Activated naive CD8-positive, alpha-beta T cell treated with anti-CD3 and anti-CD28 coated beads, Interleukin-2, amount 50 U/mL, for 24 hours (primary cell): ENCODE measurements around the gene SURF4.
A peak's percentile ranks its signal among the peaks of the same experiment; 100 is the strongest.
"Not testable (repeated sequence)": the region's sequence is repeated elsewhere in the genome, so short reads cannot be mapped to it uniquely, and the experiment has no call there.

Experiments used
- ATAC-seq: fragments of 150-1000 bp; cut with Tn5 transposase; one replicate; pipeline ENCODE4 v1.10.0; 2021
- DNase-seq: peaks from one replicate; pipeline ENCODE4 v3.0.0; 2021
- H3K27ac Mint-ChIP-seq: one replicate; pipeline ENCODE4 v1.8.0; 2021; ENCODE audit warnings: mild to moderate bottlenecking, mixed read lengths
- H3K27me3 Mint-ChIP-seq: one replicate; pipeline ENCODE4 v1.8.0; 2021; ENCODE audit warnings: mixed read lengths
- H3K36me3 Mint-ChIP-seq: one replicate; pipeline ENCODE4 v1.8.0; 2021; ENCODE audit warnings: low read depth, mixed read lengths
- H3K4me1 Mint-ChIP-seq: one replicate; pipeline ENCODE4 v1.8.0; 2021; ENCODE audit warnings: mixed read lengths
- H3K4me3 Mint-ChIP-seq: one replicate; pipeline ENCODE4 v1.8.0; 2021; ENCODE audit warnings: mild to moderate bottlenecking, moderate library complexity, mixed read lengths
- H3K9me3 Mint-ChIP-seq: one replicate; pipeline ENCODE4 v1.8.0; 2021; ENCODE audit warnings: mixed read lengths

SURF4 gene

DNA sequence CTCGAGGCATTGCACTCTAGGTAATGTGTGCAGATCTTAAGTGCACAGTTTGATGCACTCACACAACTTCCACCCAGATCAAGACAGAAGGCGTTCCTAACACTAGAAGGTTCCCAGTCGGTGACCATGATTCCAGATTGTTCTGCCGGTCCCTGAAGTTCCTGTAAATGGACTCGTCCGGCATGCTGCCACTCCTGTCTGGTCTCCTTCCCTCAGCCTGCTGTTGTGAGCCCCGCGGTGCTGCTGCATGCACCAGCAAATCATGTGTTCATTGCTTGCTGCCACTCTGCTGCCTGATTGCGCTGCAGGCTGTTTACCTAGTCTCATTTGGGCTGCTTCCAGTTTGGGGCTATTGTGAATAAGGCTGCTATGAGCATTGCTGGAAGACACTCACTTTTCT, 11.8 kb upstream of the SURF4 start:
- Mint-ChIP-seq H3K4me3 (no peak overlapping the region), H3K4me1 (no peaks in the 10 kb centered on the region), H3K27me3 (peaks cover 3% of the 10 kb centered on the region), H3K9me3 (no peaks in the 10 kb centered on the region), H3K27ac (no peak overlapping the region), H3K36me3 (no peaks in the 10 kb centered on the region)
- no peak for DNase-seq
- no peak for ATAC-seq

DNA sequence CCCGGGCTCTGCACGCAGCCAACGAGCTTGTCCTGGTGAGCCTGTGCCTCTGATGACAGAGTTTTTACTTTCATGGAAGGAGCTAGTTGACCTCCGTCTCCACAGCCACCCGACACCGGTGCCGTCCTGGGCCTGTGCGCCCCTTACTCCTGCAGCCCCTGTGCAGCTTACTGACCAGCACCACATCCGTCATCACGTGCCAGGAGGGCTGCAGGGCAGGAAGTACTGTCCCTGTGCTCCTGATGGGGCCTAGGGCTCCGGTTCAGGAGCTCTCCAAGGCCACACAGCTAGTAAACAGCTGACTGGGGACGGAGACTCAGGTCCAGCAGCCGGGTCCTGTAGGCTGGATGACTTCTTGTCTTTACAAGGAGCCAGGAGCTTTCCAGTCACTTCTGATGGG, 10.5 kb upstream of the SURF4 start:
- DNase-seq (no peak), ATAC-seq (no peak)
- no peak overlapping the region for H3K27ac Mint-ChIP-seq
- H3K4me3 Mint-ChIP-seq = no peak overlapping the region
- peaks cover 3% of the 10 kb centered on the region for H3K27me3 Mint-ChIP-seq
- H3K36me3 Mint-ChIP-seq = no peaks in the 10 kb centered on the region
- H3K4me1 Mint-ChIP-seq = no peaks in the 10 kb centered on the region
- no peaks in the 10 kb centered on the region for H3K9me3 Mint-ChIP-seq

DNA sequence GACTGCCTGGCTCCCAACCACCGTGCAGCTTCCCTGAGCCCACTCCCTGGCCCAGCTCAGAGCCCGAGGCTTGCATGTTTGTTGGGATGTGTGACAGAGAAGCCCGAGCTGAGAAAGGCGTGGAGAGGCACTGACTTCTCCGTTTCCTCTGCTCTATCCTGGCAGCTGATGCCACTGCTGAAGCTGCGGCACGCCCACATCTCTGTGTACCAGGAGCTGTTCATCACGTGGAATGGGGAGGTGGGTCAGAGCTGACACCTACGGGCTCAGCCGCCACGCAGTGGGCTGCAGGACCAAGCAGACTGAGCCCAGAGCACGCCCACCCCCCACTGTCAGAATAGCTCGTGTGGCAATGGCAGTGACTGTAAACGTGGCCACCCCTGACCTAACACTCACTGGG, 9.6 kb upstream of the SURF4 start:
- ATAC-seq = no peak
- DNase-seq = no peak
- no peaks in the 10 kb centered on the region for H3K36me3 Mint-ChIP-seq
- H3K9me3 Mint-ChIP-seq = no peaks in the 10 kb centered on the region
- H3K27me3 Mint-ChIP-seq = peaks cover 3% of the 10 kb centered on the region
- H3K4me1 Mint-ChIP-seq = no peaks in the 10 kb centered on the region
- no peak overlapping the region for H3K4me3 Mint-ChIP-seq
- no peak overlapping the region for H3K27ac Mint-ChIP-seq

DNA sequence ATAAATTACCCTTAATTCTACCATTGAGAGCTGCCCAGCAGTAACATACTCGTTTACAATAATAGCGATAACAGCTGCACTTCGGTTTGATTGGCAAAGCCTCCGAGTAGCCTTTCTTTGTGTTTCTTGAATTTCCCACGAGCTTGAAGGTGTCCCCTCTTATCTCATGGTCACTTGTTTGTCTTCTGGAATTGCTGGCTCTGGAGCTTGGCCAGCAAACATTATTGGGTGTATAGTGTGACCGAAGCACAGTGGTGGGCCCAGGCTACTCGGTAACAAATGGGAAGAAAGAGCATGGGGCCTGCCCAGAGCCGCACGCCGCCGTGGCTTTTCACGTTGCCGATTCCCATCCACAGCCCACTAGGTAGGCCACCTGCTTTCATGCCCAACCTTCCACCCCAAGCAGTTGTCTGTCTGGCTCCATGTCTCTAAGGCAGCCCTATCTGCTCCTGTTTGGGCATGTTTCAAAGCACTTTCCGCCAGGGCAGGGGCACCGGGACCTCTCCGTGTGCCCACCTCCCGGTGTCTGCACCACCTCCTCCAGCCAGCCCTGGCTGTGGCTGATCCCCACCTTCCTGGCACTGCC, 9.0 kb upstream of the SURF4 start:
- H3K9me3 Mint-ChIP-seq = no peaks in the 10 kb centered on the region
- H3K27ac Mint-ChIP-seq = no peak overlapping the region
- H3K4me3 Mint-ChIP-seq = no peak overlapping the region
- no peaks in the 10 kb centered on the region for H3K4me1 Mint-ChIP-seq
- peaks cover 2% of the 10 kb centered on the region for H3K27me3 Mint-ChIP-seq
- no peaks in the 10 kb centered on the region for H3K36me3 Mint-ChIP-seq
- DNase-seq (no peak), ATAC-seq (no peak)

DNA sequence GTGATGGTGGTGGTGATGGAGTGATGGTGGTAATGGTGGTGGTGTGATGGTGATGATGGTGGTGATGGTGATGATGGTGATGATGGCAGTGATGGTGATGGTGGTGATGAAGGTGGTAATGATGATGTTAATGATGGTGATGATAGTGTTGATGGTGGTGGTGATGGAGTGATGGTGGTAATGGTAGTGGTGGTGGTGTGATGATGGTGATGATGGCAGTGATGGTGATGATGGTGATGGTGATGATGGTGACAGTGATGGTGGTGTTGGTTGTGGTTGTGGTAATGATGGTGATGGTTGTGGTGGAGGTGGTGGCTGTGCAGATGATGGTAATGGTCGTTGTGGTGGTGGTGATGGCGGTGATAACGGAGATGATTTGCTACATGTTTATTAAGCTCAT, 7.6 kb upstream of the SURF4 start:
- DNase-seq (no peak), ATAC-seq (no peak)
- no peaks in the 10 kb centered on the region for H3K27me3 Mint-ChIP-seq
- no peak overlapping the region for H3K4me3 Mint-ChIP-seq
- no peaks in the 10 kb centered on the region for H3K9me3 Mint-ChIP-seq
- no peaks in the 10 kb centered on the region for H3K36me3 Mint-ChIP-seq
- H3K4me1 Mint-ChIP-seq = no peaks in the 10 kb centered on the region
- H3K27ac Mint-ChIP-seq = no peak overlapping the region

DNA sequence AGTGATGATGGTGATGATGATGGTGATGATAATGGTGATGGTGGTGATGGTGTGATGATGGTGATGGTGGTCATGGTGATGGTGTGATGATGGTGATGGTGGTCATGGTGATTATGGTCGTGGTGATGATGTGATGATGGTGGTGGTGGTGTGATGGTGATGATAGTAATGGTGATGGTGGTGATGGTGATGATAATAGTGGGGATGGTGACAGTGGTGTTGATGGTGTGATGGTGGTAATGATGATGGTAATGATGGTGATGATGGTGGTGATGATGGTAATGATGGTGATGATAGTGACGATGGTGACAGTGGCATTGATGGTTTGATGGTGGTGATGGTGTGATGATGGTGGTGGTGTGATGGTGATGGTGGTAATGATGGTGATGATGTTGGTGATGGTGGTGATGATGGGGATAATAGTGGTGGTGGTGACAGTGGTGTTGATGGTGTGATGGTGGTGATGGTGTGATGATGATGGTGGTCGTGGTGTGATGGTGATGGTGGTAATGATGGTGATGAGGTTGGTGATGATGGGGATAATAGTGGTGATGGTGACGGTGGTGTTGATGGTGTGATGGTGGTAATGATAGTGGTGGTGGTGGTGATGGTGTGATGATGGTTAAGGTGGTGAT, 6.8 kb upstream of the SURF4 start:
- ATAC-seq = no peak
- no peak overlapping the region for H3K27ac Mint-ChIP-seq
- H3K4me3 Mint-ChIP-seq = no peak overlapping the region
- DNase-seq = no peak
- no peaks in the 10 kb centered on the region for H3K36me3 Mint-ChIP-seq
- H3K27me3 Mint-ChIP-seq = no peaks in the 10 kb centered on the region
- H3K9me3 Mint-ChIP-seq = no peaks in the 10 kb centered on the region
- H3K4me1 Mint-ChIP-seq = no peaks in the 10 kb centered on the region

DNA sequence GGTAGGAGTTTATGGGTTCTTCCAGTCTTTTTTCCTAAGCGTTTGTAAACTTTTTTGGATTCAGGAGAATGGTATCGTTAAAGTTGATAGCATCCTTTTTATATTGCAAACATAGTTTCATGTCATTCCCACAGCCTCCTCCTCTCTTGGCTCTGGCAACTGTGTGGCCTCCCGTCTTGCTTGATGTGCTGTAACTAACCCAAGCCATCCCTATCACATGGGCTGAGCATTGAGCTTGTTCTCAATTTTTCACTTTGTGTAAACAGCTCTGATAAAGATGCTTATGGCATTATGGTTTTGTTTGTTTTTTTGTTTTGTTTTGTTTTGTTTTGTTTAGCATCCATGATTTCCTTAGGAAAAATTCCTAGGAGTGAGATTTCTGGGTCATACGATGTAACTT, 4.9 kb upstream of the SURF4 start:
- DNase-seq = no peak
- Mint-ChIP-seq H3K4me1 (peaks cover 5% of the 10 kb centered on the region), H3K27ac (no peak overlapping the region), H3K27me3 (peaks cover 2% of the 10 kb centered on the region), H3K36me3 (no peaks in the 10 kb centered on the region), H3K9me3 (no peaks in the 10 kb centered on the region), H3K4me3 (no peak overlapping the region)
- no peak for ATAC-seq

DNA sequence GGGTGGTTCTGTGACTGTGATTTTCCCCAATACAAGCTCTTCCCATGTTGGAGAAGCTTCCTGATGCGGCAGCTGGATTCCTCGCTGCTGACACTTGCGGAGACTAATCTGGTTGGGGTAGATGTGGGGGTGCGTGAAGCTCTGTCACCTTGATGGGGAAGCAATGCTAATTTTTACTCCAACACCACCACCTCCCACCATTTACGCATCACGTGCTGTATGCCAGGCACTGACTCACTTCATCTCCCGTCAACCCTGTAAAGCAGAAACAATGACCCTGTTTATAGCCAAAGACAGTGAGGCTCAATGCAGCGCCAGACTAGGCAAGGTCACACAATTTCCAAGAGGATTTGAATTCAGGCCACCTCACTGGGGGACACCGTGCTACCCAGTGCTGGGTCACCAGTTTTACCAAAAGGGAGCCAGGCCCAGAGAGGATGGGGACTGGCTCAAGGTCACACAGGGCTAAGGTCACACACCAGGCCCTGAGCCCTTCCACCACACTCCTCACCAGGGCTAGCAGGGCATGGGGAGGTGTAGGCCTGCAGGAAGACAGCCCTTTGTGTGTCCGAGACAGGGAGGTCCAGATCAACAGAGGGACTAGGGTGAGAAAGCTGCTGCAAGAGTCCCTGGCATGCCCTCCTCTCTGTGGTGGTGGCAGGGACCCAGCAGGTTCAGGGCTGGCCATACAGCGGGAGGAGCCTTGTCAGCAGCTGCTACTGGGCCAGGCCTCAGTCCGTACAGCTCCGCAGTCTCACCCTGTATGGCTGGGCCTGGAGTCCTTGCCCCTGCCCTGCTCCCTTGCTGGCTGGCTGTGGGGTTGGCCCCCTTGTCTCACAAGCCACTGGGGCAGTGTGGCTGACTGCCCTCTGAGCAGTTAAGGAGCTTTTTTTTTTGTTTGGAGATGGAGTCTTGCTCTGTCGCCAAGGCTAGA, 3.6 kb upstream of the SURF4 start:
- H3K4me3 Mint-ChIP-seq = no peak overlapping the region
- H3K36me3 Mint-ChIP-seq = peaks cover 8% of the 10 kb centered on the region
- no peaks in the 10 kb centered on the region for H3K9me3 Mint-ChIP-seq
- H3K27me3 Mint-ChIP-seq = peaks cover 2% of the 10 kb centered on the region
- DNase-seq = no peak
- no peak for ATAC-seq
- no peak overlapping the region for H3K27ac Mint-ChIP-seq
- H3K4me1 Mint-ChIP-seq = peaks cover 10% of the 10 kb centered on the region

DNA sequence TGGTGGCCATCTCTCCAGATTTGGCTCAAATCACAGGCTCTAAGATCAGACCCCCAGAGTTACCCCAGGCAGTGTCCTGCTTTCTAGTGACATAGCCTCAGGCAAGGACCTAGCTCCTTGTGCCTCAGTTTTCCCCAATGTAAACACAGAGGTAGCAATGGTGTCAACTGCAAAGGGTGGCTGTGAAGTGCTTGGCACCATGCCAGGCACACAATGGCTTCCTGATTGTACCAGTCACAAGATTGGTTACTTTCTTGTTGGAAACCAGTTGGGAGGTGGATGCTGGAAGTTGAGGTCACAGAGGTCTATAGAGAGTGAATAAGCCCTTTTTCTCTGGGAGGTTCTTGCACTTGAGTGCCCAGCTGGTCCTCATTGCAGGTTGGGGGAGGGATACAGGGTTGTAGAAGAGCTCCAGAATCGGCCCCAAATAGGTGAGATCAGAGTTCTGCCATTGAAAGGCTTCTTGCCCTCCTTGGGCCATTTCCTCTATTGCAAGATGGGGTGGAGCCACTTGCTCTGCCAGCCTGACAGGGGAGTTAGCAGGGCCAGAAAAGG, 2.6 kb upstream of the SURF4 start:
- Mint-ChIP-seq H3K36me3 (peaks cover 14% of the 10 kb centered on the region), H3K27ac (no peak overlapping the region), H3K4me1 (peaks cover 16% of the 10 kb centered on the region), H3K4me3 (no peak overlapping the region), H3K9me3 (no peaks in the 10 kb centered on the region), H3K27me3 (peaks cover 2% of the 10 kb centered on the region)
- ATAC-seq = no peak
- DNase-seq = no peak

DNA sequence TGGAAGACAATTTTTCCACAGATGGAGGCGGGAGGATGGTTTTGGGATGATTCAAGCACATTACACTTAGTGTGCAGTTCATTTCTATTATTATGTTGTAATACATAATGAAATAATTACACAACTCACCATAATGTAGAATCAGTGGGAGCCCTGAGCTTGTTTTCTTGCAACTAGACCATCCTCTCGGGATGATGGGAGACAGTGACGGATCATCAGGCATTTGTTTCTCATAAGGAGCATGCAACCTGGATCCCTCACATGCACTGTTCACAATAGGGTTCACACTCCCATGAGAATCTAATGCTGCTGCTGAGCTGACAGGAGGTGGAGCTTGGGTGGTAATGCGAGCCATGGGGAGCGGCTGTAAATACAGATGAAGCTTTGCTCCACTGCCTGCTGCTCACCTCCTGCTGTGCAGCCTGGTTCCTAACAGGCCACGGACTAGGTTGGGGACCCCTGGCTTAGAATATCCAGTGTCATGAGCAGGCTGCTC, 1.9 kb upstream of the SURF4 start:
- H3K4me3 Mint-ChIP-seq = no peak overlapping the region
- H3K27ac Mint-ChIP-seq = no peak overlapping the region
- peaks cover 21% of the 10 kb centered on the region for H3K36me3 Mint-ChIP-seq
- H3K9me3 Mint-ChIP-seq = no peaks in the 10 kb centered on the region
- ATAC-seq (no peak), DNase-seq (no peak)
- peaks cover 2% of the 10 kb centered on the region for H3K27me3 Mint-ChIP-seq
- peaks cover 23% of the 10 kb centered on the region for H3K4me1 Mint-ChIP-seq

DNA sequence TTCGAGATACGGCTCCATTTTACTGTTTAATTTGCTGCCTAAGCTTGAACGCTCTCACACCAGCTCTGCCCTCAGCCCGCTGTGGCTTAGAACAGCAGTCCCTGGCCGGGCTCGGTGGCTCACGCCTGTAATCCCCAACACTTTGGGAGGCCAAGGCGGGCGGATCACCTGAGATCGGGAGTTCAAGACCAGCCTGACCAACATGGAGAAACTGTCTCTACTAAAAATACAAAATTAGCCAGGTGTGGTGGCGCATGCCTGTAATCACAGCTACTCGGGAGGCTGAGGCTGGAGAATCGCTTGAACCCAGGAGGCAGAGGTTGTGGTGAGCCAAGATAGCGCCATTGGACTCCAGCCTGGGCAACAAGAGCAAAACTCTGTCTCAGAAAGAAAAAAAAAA, 1.4 kb upstream of the SURF4 start:
- peaks cover 28% of the 10 kb centered on the region for H3K4me1 Mint-ChIP-seq
- H3K4me3 Mint-ChIP-seq = peak overlapping the region; percentile 57
- ATAC-seq, H3K9me3 Mint-ChIP-seq, H3K27ac Mint-ChIP-seq, H3K27me3 Mint-ChIP-seq, DNase-seq: not testable (repeated sequence)
- peaks cover 26% of the 10 kb centered on the region for H3K36me3 Mint-ChIP-seq

DNA sequence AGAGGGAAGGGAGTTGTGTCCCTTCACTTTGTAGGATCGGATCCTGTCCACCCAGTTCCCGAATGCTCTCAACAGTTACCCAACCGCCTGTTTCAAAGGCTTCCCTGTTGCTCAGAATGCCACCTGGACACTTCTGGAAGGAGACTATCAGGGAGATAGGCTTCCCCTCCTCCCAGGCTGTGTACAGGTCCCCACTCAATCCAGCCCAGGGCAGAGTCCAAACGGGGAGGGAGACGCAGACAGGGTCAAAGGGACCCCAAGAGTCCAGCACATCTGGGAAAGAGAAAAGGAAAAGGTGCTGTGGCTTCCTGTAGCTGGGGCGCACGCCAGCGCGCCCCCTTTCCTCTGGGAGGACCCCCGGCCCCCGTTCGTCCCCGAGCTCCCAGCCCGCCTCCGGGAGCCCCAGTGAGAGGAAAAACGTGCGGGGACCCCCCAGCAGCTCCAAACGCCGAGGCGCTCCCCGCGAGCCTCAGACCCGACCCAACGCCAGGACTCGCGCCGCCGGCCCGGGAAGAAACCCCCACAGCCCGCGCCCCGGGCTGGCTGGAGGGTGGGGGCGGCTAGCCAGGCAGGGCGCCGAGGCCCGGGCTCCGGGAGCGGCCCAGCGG, 640 bp downstream of the SURF4 start:
- H3K4me3 Mint-ChIP-seq = peak overlapping the region; percentile 98
- DNase-seq (peak; percentile 54), ATAC-seq (no peak)
- no peaks in the 10 kb centered on the region for H3K9me3 Mint-ChIP-seq
- peaks cover 2% of the 10 kb centered on the region for H3K27me3 Mint-ChIP-seq
- H3K27ac Mint-ChIP-seq = peak overlapping the region; percentile 98
- H3K36me3 Mint-ChIP-seq = peaks cover 42% of the 10 kb centered on the region
- peaks cover 48% of the 10 kb centered on the region for H3K4me1 Mint-ChIP-seq

DNA sequence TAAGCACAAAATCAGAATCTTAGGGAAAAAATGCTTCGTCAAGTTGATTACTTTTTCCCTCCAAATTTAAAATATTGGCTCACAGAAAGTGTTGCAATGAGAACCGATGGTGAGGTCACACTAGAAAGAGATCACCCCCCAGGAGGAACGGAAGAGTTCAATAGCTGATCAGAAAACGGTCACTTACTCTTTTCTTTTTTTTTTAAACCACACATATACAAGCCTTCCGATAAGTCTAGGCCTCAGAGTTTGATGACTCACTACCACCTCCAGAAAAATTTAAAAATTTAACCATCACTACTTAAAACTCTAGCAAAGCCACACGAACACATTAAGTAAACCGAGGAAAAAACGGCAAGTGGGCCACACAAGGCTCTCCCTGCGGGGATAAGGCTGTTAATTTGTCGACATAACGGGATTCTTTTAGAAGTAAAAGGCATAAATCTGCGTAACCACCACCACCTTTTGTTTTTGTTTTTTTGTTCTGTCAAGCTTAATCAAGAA, 1.2 kb downstream of the SURF4 start:
- ATAC-seq (peak; percentile 4), DNase-seq (no peak)
- Mint-ChIP-seq H3K27ac (peak overlapping the region; percentile 98), H3K27me3 (peaks cover 2% of the 10 kb centered on the region), H3K4me3 (peak overlapping the region; percentile 98), H3K36me3 (peaks cover 48% of the 10 kb centered on the region), H3K4me1 (peaks cover 54% of the 10 kb centered on the region), H3K9me3 (no peaks in the 10 kb centered on the region)

DNA sequence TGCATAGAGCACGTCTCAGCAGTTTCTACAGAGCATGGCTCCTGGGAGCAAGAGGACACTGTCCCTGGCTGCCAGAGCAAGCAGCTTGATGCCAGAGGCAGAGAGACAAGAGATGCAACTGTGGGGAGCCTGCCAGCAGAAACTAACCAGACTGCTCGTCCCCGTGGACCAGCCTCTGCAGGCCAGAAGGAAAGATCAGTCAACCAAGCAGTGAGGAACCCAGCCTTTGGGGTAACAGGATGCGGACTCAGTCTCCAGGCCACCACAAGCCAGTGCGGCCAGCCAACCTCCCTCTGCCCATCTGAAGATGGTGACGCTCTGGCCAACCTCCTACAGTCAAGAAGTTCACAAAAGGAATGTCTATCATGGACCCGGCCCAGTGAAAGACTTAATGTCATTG, 3.7 kb downstream of the SURF4 start:
- H3K27ac Mint-ChIP-seq = peak overlapping the region; percentile 95

More for the DNA sequence above, 3.7 kb downstream of the SURF4 start:
- Mint-ChIP-seq H3K27me3 (no peaks in the 10 kb centered on the region), H3K36me3 (peaks cover 63% of the 10 kb centered on the region), H3K4me1 (peaks cover 70% of the 10 kb centered on the region), H3K4me3 (peak overlapping the region; percentile 82), H3K9me3 (no peaks in the 10 kb centered on the region)
- ATAC-seq = no peak
- DNase-seq = no peak
